ENCODE results near the gene SGSM2.

The SGSM2 gene

DNA sequence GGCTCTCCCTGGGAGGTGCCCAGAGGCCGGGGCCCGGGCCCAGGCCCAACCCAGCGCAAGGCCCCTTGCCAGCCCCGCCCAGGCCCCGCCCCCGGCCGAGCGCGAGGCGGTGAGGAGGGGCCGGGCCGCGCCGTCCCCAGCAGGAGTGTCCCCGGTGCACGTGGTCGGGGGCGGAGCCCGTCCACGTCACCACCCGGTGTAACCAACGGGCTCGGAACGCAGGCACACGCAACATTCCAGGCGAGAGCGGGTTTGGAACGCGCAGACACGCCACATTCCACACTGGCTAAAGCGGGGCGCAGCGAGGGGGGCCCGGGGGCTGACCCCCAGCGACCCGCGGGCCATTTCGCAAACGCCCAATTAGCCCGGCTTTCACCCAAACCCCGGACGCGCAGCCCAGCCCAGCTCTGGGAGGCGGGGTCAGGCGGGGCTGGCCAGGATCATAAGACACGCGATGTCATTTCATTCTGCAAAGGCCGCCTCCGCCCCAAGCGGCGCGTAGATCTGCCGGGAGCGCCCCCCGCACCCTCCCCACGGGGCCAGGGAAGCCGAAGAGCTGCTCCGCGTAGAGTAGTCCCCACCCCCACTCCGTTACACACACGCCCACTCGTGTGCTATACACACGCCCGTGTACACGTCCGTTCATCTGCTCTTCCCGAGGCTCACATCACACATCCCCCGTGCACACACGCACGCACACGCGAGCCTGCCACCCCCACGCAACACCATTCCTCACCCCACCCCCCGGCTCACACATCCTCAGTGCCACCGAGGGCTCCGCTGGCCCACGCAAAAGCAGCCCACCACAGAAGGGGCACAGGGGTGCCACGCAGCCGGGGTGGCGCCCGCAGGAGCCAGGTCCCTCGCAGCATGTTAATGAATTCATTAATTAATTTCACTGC lies 62.5 kb downstream of the SGSM2 start:
- DNase-seq: peak; percentile 94

DNA sequence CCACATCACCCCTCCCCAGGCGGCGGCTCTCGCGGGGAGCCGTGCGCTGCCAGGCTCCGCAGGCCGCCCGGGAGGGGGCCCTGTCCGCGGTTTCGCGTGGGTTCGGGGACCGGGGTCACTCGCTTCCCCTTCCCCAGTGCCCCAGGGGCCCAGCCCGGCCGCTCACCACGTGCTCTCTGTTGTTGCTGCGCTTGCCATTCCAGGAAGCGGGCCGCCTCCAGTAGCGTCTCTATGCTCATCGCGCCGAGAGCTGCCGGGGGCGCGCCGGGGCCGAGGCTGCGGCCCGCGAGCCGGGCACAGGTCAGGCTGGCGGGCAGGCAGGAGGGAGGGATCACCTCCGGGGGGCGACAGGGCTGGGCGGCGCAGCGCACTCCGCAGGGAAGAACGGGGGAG lies 63.2 kb downstream of the SGSM2 start:
- DNase-seq: peak; percentile 80

DNA sequence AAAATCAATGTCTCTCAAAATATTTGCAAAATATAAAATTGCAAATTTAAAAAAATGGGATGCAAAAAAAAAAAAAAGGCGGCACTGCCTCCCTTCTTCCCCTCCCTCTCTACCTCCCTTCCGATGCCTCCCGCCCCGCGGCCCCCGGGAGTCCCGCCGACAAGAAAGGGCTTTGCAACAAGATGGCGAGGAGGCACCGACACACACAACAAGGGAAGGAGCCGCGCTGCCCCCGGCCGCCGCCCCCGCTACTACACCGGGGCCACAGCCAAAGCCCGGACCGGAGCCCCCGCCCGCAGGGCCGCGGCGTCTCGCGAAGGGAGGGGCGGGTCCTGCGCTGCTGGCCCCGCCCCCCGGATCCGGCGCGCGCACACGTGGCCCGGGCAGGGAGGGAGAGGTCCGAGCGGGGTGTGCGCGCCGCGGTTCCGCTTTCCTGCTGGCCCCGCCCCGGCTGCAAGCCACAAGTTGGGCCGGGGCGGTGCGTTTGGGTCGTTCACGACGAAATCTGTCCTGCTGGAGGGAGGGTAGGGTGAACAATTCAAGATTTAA lies 63.6 kb downstream of the SGSM2 start, which contains the start of gene MNT:
TSS of gene MNT (minus strand) at position 184 of the 549 bp plus-strand sequence. CDS start 348 bp downstream, outside the sequence.
- peak; percentile 96 for DNase-seq

DNA sequence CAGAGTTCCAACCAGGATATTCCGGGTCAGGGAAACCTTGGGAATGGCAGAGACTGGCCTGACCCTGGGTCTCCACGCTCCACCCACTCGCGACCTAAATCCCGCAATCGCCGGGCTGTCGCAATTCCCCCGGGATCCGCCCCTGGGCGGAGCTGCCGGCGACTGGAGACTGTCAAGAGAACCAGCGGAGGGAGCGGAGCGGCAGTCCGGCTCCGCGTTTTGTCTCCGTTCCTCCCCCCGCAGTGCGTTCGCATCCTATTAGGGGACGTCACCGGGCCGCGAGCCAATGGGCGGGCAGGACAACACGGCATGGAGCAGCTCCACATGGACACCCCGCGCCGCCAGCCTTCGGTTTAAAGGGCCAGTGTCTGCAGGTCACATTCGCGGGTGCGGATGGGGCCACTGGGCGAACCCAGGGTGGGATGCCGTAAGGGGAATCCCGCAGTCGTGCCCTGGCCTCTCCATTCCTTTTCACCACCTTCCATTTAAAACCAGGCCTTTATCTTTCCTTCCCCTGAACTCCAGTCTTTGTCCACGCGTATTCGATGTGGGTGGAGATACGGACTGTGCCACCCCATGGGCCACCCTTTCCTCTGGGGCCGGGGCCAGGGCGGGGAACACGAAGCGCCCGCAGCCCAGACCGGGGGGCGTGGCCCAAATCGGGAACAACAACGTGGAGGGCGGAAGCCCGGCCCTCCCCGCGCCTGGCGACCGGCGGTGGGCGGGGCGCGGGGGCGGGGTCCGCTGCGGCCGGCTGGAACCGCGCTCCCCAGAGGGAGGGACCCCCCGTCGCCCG lies 64.3 kb downstream of the SGSM2 start:
- peak; percentile 100 for DNase-seq

DNA sequence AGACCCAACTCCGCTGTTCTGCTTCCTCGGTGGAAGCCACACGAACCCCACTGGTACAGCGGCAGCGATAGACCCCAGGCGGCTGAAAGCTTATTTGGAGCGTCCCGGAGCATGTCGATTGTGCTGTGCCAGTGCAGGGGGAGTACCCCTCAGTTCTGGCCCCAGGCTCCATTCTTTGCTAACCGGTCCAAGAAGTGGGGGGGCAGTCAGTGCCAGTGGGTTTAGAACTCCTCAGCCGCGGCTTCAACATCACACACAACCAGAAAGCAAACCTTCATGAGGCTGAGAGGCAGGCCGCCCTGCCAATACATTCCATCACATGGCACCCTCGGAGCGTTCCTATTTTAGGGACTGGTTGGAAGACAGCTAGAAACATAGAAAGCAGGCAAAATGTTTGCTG lies 65.2 kb downstream of the SGSM2 start:
- no peak for DNase-seq

DNA sequence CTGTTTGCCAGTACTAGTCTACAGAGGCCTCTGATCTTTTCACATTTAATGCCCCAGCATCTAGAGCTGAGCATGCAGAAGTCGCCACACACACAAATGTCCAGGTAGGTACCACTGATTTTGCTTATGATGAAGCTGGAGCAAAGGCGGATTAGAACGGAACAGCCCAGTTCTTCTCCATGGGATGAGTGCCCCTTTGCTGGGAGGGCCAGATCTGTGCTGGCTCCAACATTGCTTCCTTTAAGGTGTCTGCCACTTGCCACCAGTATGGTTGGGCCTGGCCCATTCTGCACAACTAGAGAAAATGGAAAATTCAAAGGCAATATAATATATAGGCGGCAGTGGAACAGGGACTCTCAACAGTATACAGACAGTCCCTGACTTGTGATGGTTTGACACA lies 65.7 kb downstream of the SGSM2 start:
- no peak for DNase-seq

DNA sequence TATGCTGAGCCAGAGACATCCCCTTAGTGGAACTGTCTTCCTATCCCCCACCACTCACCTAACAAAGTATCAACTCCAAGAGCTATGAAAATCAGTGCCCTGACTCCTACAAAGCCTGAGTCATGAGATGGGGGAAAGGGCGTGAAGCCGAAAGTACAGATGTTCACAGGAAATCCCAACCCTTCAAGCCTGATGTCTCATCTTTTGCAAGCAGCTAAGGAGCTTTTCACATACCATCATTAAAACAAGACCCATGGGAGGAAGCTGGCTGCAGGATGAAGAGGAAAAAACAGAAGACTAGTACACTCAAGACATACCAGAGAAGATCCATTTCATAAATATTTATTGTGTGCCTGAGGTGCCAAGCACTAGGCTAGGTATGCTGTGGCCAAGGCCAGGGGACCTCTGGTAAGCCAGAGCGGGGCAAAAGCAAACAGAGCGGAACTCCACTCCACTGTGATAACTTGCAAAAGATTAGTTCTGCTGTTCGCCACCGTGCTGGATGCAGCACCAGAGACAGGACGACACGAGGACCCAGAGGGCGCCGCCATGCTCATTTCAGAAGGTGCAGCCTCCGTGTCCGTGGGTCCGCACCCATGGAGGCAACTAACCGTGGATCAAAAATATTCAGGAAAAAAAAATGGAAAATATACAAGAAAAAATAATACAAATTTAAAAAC lies 68.1 kb downstream of the SGSM2 start:
- no peak for DNase-seq

DNA sequence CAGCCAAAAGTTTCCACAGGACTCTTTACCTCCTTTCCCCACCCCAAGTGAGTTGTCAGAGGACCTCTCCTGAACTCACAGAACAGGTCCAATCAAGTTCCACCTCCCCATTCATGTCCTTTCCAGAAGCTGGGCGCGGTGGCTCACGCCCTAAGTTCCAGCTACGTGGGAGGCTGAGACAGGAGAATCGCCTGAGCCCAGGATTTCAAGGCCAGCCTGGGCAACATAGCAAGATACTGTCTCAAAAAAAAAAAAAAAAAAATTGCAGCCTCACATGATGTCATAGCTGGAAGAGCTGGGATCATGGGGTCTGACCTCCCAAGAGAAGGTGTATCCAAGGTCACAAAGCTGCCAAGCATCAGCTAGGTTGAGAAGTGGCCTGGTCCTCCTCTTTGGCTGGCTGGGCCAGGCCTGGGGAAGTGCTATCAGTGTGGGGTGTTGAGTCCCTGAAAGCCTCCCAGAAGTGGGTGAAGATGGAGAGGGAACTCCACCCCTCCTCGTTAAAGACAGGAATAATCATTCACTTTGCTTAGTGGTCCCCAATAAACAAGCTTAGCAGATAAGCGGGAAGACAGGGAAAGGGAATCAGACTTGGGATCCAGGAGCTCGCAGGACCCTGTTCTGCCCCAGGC lies 69.1 kb downstream of the SGSM2 start:
- DNase-seq: no peak

DNA sequence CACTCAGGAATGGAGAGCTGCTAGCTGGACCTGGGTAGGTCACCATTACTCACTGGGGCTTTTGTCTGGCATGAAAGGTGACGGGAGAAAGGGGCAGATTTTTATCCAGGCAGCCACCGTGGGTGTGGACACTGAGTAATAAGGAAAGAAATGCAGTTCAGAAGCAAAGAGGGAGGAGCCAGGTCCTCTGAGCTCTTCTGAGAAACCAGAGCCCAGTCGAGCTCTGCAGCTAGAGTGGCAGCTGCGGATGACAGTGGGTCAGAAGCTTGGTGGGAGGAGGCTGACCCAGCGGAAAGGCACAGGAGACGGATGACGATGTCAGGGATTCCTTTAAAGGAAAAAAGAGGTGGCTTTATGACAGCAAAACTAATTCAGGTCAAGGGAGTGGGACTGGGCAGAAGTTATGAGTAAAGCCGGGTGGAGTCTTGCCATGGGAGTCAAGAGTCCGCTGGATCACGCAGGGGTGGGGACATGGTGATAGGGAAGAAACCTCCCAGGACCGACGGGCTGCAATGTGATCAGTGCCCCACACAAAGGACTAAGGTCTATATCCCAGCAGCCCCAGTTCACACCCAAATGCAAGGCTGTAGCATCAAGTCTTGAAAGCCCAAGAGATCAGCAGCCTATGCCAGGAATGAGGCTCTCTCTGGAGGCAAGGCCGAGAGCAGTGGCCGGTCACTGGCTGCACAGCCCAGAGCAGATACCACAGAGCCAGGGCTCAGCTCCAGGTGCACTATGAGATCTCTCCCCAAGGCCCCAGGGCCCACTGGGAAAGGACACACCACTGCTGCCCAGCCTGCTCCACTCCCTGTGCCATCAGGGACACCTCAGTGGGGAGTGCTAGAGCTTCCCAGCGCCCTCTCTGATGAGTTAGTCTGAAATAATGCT lies 69.8 kb downstream of the SGSM2 start:
- peak; percentile 43 for DNase-seq

DNA sequence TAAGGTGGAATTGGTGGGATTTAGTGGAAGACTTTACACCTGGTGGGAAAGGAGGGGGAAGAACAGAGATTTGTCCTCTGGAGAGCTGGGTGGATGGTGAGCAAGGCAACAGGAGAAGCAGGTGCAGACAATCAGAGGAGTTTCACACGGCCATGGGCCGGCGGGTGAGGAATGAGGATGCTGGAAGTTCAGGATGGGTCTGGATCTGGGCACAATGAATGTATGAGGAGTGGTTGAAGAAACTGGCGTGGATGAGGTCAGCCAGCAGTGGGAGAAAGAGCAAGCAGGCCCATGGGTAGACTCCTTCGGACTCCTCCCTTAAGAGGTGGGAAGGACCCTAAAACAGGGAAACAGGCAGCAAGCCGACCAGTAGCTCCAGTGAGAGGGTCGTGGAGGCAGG lies 73.7 kb downstream of the SGSM2 start:
- DNase-seq: no peak

DNA sequence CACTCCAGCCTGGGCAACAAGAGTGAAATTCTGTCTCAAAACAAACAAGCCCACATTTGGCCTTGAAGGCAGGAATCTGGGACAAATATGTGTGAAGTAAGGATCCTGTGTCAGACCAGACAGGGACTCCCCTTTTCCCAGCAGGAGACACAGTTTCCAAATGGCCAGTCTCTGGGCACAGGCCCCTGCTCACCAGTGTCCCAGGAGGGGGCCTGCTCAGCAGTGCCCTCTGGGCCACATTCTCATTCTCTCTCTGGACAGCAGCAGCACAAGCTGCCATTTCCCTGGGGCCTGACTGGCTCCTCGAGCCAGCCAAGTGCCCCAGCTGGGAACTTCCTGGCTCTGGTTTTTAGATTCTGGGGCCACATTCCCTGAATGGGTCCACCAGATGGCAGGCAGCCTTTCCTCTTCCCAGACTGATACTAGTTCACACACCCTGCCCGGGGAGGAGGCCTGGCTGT lies 75.3 kb downstream of the SGSM2 start:
- no peak for DNase-seq

DNA sequence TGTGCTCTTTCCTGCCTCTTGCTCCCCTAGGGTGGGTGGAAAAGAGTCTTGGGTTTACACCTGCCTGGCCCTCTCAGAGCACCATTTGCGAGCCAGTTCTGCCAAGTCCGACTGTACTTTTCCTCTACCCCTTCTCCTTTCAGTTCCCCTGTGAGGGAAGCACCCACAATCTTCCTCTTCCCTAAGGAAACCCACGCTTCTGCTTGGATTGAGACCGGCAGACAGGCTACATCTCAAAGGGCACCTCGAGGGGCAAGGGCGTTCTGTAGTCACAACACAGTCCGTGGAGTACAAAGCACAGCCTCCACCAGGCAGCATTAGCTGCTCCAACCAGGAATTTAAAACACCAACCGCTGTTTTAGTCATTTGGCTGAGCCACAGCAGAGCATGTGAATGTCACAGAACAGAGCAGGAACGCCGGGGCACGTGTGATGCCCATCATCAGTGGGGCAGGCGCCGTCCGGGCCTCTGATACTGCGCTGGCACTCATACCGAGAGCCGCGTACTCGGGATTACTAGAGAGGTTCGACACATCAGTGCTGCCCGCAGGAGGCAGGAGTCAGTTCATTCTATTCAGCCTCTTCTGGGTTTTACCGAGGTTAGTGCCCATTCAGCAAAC lies 77.3 kb downstream of the SGSM2 start:
- DNase-seq: no peak

DNA sequence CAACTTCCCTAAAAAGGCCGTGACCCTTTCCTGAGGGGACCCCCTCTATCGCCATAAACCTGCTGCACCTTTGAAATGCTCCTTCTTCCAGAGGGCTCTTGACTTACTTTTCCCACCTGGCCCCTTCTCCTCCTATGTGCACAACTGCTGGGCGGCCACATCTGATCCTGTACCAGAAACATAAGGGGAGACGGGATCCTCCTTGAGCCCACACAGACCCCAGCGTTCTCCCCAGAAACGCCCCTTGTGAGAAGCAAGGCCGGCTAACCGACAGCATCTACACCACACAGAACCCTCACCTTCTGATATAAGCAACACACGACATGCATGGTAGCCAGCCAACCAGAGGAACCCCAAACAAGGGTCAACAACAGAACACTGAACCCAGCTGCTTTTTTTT lies 77.8 kb downstream of the SGSM2 start:
- DNase-seq: no peak

DNA sequence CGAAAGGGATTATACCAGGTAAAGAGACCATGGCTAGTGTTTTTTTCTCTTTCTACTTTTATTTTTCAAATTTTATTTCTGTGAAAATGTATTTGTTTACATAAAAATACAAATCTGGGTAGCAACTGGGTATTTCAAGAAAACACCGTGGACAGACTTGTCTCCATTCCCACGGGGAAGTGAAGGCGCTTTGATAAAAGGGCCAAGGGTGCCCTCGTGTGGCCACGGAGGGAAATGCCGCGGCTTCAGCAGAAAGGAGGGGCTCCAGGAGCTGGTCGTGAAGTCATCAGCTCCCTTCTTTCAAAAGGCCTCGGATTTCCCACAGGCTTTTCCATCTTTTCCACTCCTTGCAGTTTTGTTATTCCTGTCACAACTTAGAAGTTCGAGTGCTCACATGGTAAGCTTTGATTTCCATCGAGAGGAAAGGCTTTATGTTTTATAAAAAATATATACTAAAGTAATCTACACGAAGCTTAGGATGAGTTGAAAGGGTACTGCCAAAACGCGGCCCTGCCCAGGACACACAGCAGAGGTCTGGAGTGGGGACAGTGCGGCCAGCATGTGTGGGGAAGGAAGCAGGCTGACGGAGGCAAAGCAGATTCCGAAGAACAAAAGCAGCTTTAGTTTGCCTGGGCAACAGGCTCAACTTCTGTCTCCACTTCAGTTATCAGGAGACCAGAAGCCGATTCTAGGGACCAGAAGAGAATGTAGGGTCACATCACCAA lies 78.9 kb downstream of the SGSM2 start:
- DNase-seq: peak; percentile 92

DNA sequence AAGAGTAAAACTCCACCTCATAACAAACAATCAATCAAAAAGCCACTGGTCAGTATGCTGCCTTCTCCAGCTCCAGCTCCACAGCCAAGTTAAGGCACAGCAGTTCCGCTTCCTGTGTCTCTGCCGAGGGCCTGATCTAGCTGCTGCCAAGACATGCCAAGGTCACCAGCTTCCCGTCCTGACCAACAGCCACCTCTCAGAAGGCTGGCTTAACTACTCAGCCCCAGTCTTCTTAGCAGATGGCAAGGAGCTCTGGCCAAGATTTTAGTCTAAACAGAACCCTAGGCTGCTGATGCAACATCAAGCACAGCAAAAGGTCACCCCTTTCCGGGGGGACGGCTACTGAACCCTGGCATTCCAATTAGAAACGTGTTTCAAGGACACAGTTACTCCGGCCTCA lies 81.3 kb downstream of the SGSM2 start:
- no peak for DNase-seq

DNA sequence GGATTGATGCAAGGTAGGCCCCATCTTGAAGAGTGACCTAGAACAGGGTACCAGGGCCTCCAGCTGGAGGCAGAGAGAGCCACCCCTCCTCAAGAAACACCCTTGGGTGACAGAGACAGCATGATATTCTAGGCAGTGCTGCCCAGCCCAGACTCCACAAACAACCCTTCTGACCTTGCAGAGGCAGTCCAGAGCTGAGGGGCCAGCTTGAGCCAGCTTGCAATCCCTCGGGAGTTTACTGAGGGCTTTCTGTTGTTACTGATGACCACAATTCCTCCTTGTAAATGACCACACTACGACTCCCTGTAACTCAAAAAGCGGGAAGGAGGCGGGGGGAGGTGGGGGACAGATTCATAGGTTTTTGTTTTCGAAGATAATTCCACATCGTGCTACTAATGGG lies 82.2 kb downstream of the SGSM2 start:
- DNase-seq: no peak

DNA sequence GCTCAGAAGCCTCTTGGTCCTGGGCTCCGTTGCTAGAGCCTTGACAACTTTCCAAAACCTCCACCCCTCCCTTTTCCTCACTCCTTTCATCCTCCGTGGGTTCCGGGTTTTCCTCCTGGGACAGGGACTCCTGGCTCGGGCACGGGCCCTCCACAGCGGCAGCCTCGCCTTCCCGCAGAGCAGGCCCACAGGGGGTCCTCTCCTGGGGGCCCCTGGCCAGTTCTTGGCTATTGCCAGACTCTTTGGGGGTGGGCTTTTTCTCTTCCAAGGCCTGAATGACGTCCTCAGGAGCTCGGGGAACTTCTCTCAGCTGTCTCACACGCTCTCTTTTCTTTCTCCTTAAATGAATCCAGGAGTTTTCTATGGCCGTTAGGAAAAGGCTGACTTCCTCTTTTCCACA lies 82.9 kb downstream of the SGSM2 start:
- DNase-seq: no peak

DNA sequence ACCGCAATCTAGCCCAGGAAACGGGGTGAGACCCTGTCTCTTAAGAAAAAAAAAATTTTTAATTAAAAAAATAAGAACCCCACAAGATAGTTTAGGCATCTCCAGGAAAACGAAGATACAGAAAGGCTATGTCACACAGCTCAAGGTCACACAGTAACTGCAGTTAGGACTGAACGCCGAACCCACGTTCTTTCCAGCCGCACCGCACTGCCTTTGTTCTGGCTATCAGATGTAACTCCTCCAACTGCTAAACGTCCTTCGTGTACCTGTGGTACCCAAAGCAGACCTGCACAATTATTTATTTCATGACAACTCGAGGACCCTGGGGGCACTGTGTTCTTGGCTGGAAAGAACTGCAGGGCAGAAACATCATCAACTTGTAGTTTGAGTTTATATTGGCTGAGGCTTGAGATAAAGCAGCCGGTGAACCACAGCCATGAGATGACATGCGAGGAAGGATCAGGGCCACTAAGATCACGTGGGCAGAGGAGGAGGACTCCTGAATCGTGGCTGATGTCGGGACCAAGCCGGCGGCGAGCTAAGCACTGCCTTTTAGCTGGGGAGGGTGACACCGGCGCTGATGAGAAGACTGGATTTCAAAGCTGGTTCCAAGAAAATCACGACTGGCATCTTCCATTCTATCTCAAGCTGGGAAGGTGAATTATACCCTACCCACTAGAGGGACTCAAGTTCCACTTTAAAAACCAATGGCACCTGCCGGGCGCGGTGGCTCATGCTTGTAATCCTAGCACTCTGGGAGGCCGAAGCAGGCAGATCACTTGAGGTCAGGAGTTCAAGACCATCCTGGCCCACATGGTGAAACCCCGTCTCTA lies 84.2 kb downstream of the SGSM2 start:
- no peak for DNase-seq

DNA sequence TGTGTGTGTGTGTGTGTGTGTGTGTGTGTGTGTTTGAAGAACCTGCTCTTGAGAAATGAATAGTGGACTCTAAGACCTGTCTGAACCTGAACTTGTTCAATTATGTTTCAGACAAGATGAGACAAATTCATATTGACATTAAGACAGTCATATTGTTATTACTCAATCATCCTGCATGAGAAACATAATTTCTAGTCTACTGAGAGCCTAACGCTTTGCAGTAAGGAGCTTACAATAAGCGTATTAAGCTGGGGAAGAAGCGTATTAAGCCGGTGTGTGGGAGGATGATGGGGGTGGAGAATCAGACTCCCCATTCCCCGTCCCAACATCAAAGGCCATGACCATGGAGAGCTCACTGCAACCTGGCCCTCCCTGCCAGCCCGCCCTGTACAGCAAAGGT lies 86.0 kb downstream of the SGSM2 start:
- DNase-seq: no peak

Measured in activated CD4-positive, alpha-beta T cell treated with anti-CD3 and anti-CD28 coated beads for 48 hours (primary cell).